HepG2 (cell line): ENCODE measurements around the gene AGAP1. TPM values are rescaled to one million over a fixed set of nuclear protein-coding genes. Genes with fewer than 3 reads are reported as not detected.

ENCODE experiments used
- ARNT2 ChIP-seq: sonication (generic); formaldehyde crosslinking; IDR thresholded peaks from 2 replicates; pipeline ENCODE4 v1.8.0; 2022; ENCODE audit warnings: mild to moderate bottlenecking, low read depth, missing genetic modification reagents, moderate library complexity
- ATF4 ChIP-seq, 2 experiments: fragments of 450-650 bp in 1 of 2; sonication (generic) in 1 of 2; formaldehyde crosslinking; IDR thresholded peaks; 2 replicates each; pipeline versions ENCODE4 v1.5.0 to v1.8.0; 2020 to 2022; ENCODE audit warnings: mild to moderate bottlenecking in 1 of 2, missing genetic modification reagents in 1 of 2
- BCL6 ChIP-seq: IDR thresholded peaks from 2 replicates; pipeline ENCODE4 v1.6.1; 2016; ENCODE audit warnings: missing genetic modification reagents, missing compliant biosample characterization
- DMTF1 ChIP-seq: sonication (generic); formaldehyde crosslinking; IDR thresholded peaks from 2 replicates; pipeline ENCODE4 v1.4.0; 2020; ENCODE audit warnings: mild to moderate bottlenecking, missing genetic modification reagents
- FOXK2 ChIP-seq: fragments of 450-650 bp; IDR thresholded peaks from 2 replicates; pipeline ENCODE4 v1.6.1; 2016
- GLI4 ChIP-seq: sonication (generic); formaldehyde crosslinking; IDR thresholded peaks from 2 replicates; pipeline ENCODE4 v1.5.1; 2020; ENCODE audit warnings: missing genetic modification reagents, mild to moderate bottlenecking, moderate library complexity, borderline replicate concordance
- GPN1 ChIP-seq: sonication (generic); formaldehyde crosslinking; IDR thresholded peaks from 2 replicates; pipeline ENCODE4 v1.5.1; 2020; ENCODE audit warnings: missing genetic modification reagents, borderline replicate concordance
- KMT2A ChIP-seq: sonication (generic); formaldehyde crosslinking; IDR thresholded peaks from 2 replicates; pipeline ENCODE4 v1.4.0; 2020; ENCODE audit warnings: missing genetic modification reagents
- NKX3-1 ChIP-seq: sonication (generic); formaldehyde crosslinking; IDR thresholded peaks from 2 replicates; pipeline ENCODE4 v1.5.0; 2020; ENCODE audit warnings: missing genetic modification reagents
- RAD21 ChIP-seq: fragments of 450-650 bp; formaldehyde crosslinking; IDR thresholded peaks from 2 replicates; pipeline ENCODE4 v1.5.0; 2020; ENCODE audit warnings: mild to moderate bottlenecking
- RNF219 ChIP-seq: sonication (generic); formaldehyde crosslinking; IDR thresholded peaks from 2 replicates; pipeline ENCODE4 v1.5.0; 2020; ENCODE audit warnings: mild to moderate bottlenecking, missing genetic modification reagents
- ZNF224 ChIP-seq: sonication (generic); formaldehyde crosslinking; IDR thresholded peaks from 2 replicates; pipeline ENCODE4 v1.5.0; 2020; ENCODE audit warnings: mild to moderate bottlenecking, missing genetic modification reagents
- ZNF362 ChIP-seq: sonication (generic); formaldehyde crosslinking; IDR thresholded peaks from 2 replicates; pipeline ENCODE4 v1.4.0; 2020; ENCODE audit warnings: missing genetic modification reagents, mild to moderate bottlenecking, borderline replicate concordance
- ZNF552 ChIP-seq: sonication (generic); formaldehyde crosslinking; IDR thresholded peaks from 2 replicates; pipeline ENCODE4 v1.9.0; 2022; ENCODE audit warnings: missing genetic modification reagents, mild to moderate bottlenecking, borderline replicate concordance
- ZNF580 ChIP-seq: IDR thresholded peaks from 2 replicates; pipeline ENCODE4 v1.6.1; 2016; ENCODE audit warnings: low read depth, borderline replicate concordance
- ZNF589 ChIP-seq: sonication (generic); formaldehyde crosslinking; conservative IDR thresholded peaks from 2 replicates; pipeline ENCODE4 v1.8.0; 2022; ENCODE audit warnings: mild to moderate bottlenecking, moderate library complexity, missing genetic modification reagents
- ZNF710 ChIP-seq: sonication (generic); formaldehyde crosslinking; IDR thresholded peaks from 2 replicates; pipeline ENCODE4 v1.5.0; 2020; ENCODE audit warnings: mild to moderate bottlenecking, missing genetic modification reagents, borderline replicate concordance
- polyA plus RNA-seq, 8 experiments: library from polyadenylated mRNA; depleted of rRNA in 3 of 8; stranded (reverse) in 7 of 8; unstranded in 1 of 8; fragments of >200 nt; fragmentation: Illumina TruSeq in 4 of 8; extraction: Trizol in 4 of 8; gene quantifications; 2 replicates each; pipeline versions ENCODE4 v1.2.1 to v1.2.3, GENCODE V29; 2011 to 2016; ENCODE audit warnings: low read depth in 4 of 8, missing spikeins in 1 of 8, mixed read lengths in 1 of 8; ENCODE audit not compliant: insufficient read depth in 1 of 8
- total RNA-seq, 5 experiments: library from RNA; depleted of rRNA; stranded (reverse); fragments of >200 nt; fragmentation: Illumina TruSeq; extraction: Trizol; gene quantifications; 2 replicates each; pipeline ENCODE4 v1.2.3, GENCODE V29; 2016; ENCODE audit warnings: low read depth in 1 of 5

Gene AGAP1
- total and polyA plus RNA-seq, 2 of the 13 experiments (the other 11 are each of a cell fraction or from before 2014, with no cell fraction given): 21.2 to 32.7 TPM

- TF ChIP-seq DMTF1: no peak
- no peak for TF ChIP-seq ZNF580
- TF ChIP-seq ZNF710 (CRISPR knock-in tag): no peak
- no peak for TF ChIP-seq ZNF362 (CRISPR knock-in tag)
- no peak for TF ChIP-seq KMT2A
- no peak for TF ChIP-seq RNF219
- no peak; a peak in 1 of 4 replicates for TF ChIP-seq ATF4 (CRISPR knock-in tag; IDR thresholded peaks at IDR 0.05)
- no peak for TF ChIP-seq GPN1 (CRISPR knock-in tag)
- peak; percentile 2; the same call in 1 of the 2 replicates for TF ChIP-seq RAD21 (CRISPR knock-in tag)
- no peak for TF ChIP-seq FOXK2
- no peak for TF ChIP-seq BCL6 (CRISPR knock-in tag)
- no peak; the same call in 1 of the 2 replicates for TF ChIP-seq ARNT2 (CRISPR knock-in tag)
- no peak for TF ChIP-seq ZNF552 (CRISPR knock-in tag)
- TF ChIP-seq GLI4 (CRISPR knock-in tag): no peak
- TF ChIP-seq NKX3-1 (CRISPR knock-in tag): no peak
- no peak for TF ChIP-seq ZNF589 (CRISPR knock-in tag)
- no peak for TF ChIP-seq ZNF224
Observed at GRCh38 chr2:235493775-235494715, at the start of gene AGAP1 (continued).
